Activated B cell treated with CpG ODN at 0.5 μM for 24 hours (primary cell): ENCODE measurements around the gene PPIF. TPM values are rescaled to one million over a fixed set of nuclear protein-coding genes. Genes with fewer than 3 reads are reported as not detected.

Source experiments
- ATAC-seq: fragments of 200-7000 bp; cut with Tn5 transposase; one replicate; pipeline ENCODE4 v1.10.0; 2021; ENCODE audit warnings: low read depth, mild to moderate bottlenecking, moderate library complexity
- CTCF ChIA-PET: fragments of 350-600 bp; sonication (Branson Sonifier 250); formaldehyde crosslinking; loops from one replicate; lab custom pipeline; 2021; ENCODE audit warnings: antibody characterized with exemption; lab: Charles Lee
- POLR2A ChIA-PET: fragments of 350-600 bp; sonication (Branson Sonifier 250); formaldehyde crosslinking; loops from one replicate; lab custom pipeline; 2021; ENCODE audit warnings: antibody characterized with exemption; lab: Charles Lee
- DNase-seq: peaks from one replicate; pipeline ENCODE4 v3.0.0; 2022
- H3K27ac Mint-ChIP-seq: one replicate; pipeline ENCODE4 v1.8.0; 2020; ENCODE audit warnings: mixed read lengths
- H3K27me3 Mint-ChIP-seq: one replicate; pipeline ENCODE4 v1.8.0; 2021; ENCODE audit warnings: mixed read lengths
- H3K36me3 Mint-ChIP-seq: one replicate; pipeline ENCODE4 v1.8.0; 2021; ENCODE audit warnings: low read depth, mixed read lengths
- H3K4me1 Mint-ChIP-seq: one replicate; pipeline ENCODE4 v1.8.0; 2021; ENCODE audit warnings: mixed read lengths
- H3K4me3 Mint-ChIP-seq: one replicate; pipeline ENCODE4 v1.8.0; 2020; ENCODE audit warnings: mild to moderate bottlenecking, mixed read lengths
- H3K9me3 Mint-ChIP-seq: one replicate; pipeline ENCODE4 v1.8.0; 2020; ENCODE audit warnings: mixed read lengths
- intact Hi-C: fragments of 100-400 bp; cut with micrococcal nuclease; formaldehyde crosslinking; loops from one replicate; pipeline ENCODE4 v1.15.1; 2024
- total RNA-seq: library from RNA; stranded (reverse); gene quantifications from 2 replicates; pipeline ENCODE4 v1.2.3, GENCODE V29; 2022
- TF ChIP-seq, protein P1 (sequence below): fragments of 200-600 bp; IDR thresholded peaks from one replicate; pipeline ENCODE4 v1.8.0; 2022; ENCODE audit warnings: antibody characterized with exemption, mild to moderate bottlenecking

The PPIF gene
- total RNA-seq, 1 donor from 2014 or later = 72.5 TPM

DNA sequence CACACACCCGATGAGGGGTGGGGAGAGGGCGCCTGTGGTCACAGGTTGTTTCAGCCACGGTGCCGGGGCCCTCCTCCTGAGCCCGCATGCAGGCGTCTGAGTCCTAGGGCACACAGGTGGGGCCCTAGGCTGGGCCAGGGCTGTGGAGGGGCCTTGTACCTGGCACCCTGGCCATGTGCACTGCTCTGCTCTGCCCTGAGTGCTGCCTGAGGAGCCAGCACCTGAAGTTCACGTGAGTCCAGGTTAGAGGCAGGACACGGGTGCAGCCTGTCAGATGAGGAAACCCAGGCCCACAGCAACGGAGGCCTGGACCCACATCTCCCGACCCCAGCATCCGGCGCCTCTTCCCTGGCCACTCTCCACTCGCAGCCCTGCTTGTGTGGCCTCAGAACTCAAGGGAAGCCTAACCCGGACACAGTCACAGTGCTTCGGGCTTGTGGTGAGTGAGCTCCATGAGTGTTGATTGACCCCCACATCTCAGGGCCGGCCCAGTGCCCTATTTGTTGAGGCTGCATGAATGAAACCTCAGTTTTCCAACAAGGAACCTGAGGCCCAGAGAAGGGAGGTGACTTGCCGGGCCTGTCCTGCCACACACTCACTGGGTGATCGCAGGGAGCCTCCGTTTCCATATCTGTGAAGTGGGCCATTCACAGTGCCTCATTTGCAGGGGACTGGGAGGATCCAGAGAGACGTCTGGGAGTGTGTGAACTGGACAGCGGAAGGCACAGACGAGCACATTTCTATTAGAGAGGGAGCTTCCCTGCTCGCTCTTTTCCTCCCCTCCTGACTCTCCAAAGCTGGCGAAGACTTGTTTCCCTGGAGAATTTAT is 39.6 kb downstream of the PPIF start:
- CTCF ChIA-PET = no interaction called here
- Mint-ChIP-seq H3K27me3 (no peaks in the 10 kb centered on the region), H3K36me3 (no peaks in the 10 kb centered on the region), H3K9me3 (no peaks in the 10 kb centered on the region), H3K27ac (no peak overlapping the region), H3K4me1 (peaks cover 17% of the 10 kb centered on the region), H3K4me3 (no peak overlapping the region)
- ATAC-seq = no peak
- DNase-seq = peak; percentile 11
- POLR2A ChIA-PET = no interaction called here
- intact Hi-C loops = no loop called here
- TF ChIP-seq, protein P1, sequence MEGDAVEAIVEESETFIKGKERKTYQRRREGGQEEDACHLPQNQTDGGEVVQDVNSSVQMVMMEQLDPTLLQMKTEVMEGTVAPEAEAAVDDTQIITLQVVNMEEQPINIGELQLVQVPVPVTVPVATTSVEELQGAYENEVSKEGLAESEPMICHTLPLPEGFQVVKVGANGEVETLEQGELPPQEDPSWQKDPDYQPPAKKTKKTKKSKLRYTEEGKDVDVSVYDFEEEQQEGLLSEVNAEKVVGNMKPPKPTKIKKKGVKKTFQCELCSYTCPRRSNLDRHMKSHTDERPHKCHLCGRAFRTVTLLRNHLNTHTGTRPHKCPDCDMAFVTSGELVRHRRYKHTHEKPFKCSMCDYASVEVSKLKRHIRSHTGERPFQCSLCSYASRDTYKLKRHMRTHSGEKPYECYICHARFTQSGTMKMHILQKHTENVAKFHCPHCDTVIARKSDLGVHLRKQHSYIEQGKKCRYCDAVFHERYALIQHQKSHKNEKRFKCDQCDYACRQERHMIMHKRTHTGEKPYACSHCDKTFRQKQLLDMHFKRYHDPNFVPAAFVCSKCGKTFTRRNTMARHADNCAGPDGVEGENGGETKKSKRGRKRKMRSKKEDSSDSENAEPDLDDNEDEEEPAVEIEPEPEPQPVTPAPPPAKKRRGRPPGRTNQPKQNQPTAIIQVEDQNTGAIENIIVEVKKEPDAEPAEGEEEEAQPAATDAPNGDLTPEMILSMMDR = no peak

DNA sequence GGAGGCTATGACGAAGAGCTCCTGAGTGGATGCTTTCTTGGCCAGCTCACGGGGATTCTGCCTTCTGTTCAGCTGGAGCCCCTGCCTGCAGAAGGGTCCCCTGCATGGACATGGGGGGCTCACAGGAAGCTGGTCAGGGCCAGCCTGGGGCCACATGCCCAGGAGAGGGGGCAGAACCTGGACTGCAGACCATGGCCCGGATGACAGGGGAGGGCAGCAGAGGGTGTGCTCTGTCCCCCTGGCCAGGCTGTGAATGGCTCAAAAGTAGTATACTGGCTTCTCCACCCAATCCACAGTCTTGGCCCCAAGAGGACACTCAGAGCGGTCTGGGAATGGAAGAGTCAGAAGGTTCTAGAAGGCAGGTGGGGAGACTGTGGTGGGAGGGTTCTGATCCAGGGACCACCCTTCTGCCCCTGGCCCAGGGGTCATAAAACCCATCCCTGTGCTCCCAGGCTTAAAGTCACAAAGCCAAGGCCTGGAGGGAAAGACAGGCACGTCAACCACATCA is 40.3 kb downstream of the PPIF start:
- no peaks in the 10 kb centered on the region for H3K36me3 Mint-ChIP-seq
- H3K4me3 Mint-ChIP-seq = no peak overlapping the region
- CTCF ChIA-PET = interaction anchor here (0.6 kb wide), 1 partner anchor 13 kb away, joined by 3 read pairs; no protein-coding TSS in a partner anchor
- ATAC-seq (no peak), DNase-seq (no peak)
- POLR2A ChIA-PET = no interaction called here
- H3K9me3 Mint-ChIP-seq = no peaks in the 10 kb centered on the region
- no peak overlapping the region for H3K27ac Mint-ChIP-seq
- TF ChIP-seq, protein P1 = no peak
- peaks cover 17% of the 10 kb centered on the region for H3K4me1 Mint-ChIP-seq
- intact Hi-C loops = no loop called here
- H3K27me3 Mint-ChIP-seq = no peaks in the 10 kb centered on the region

DNA sequence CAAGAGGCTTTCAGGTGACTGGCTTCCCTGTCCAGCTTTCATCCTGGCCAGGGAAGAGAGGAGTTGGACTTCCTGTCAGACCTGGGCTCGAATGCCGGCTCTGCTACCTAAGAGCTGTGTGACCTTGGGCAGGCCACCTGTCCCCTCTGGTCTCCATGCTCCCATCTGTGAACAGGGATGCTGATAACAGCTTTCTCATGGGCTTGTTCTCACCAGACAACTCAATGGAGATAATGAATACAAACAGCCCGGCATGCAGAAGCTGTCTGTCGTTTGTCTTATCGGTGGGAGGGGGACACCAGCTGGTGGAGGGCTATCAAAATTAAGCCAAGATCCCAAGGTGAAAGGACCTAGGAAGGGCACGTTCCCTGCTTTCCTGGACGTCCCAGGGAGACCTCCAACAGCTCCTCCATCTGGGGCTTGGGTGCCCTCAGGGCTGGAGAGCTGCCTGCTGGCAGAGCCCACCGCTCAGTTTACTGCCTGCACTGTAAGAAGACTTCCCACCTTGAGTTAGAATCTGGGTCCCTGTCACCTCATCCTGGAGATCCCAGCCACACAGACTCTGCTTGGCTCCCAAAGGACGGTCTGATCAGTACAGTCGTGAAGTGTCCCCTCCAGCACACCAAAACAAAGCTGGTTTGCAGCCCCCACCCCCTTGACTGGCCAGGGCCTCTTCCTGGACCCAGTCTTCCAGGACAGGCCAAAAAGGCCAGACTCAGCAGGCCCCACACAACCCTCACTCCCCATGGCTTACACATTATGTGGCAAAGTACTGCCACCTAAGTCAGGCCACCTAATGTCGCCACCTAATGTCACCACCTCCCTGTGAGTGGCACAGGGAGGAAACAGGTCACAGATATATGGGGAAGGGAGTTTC is 40.9 kb downstream of the PPIF start:
- TF ChIP-seq, protein P1 = no peak
- peak; percentile 35 for ATAC-seq
- CTCF ChIA-PET = interaction anchor here (0.6 to 1.9 kb wide), 2 partner anchors 14 kb away, joined by 3 to 8 read pairs; no protein-coding TSS in a partner anchor
- H3K27ac Mint-ChIP-seq = no peak overlapping the region
- no peaks in the 10 kb centered on the region for H3K9me3 Mint-ChIP-seq
- no peaks in the 10 kb centered on the region for H3K36me3 Mint-ChIP-seq
- intact Hi-C loops = no loop called here
- POLR2A ChIA-PET = interaction anchor here (0.8 kb wide), 1 partner anchor 57 kb away, joined by 3 read pairs; no protein-coding TSS in a partner anchor
- peak; percentile 12 for DNase-seq
- no peaks in the 10 kb centered on the region for H3K27me3 Mint-ChIP-seq
- no peak overlapping the region for H3K4me3 Mint-ChIP-seq
- H3K4me1 Mint-ChIP-seq = peaks cover 17% of the 10 kb centered on the region

DNA sequence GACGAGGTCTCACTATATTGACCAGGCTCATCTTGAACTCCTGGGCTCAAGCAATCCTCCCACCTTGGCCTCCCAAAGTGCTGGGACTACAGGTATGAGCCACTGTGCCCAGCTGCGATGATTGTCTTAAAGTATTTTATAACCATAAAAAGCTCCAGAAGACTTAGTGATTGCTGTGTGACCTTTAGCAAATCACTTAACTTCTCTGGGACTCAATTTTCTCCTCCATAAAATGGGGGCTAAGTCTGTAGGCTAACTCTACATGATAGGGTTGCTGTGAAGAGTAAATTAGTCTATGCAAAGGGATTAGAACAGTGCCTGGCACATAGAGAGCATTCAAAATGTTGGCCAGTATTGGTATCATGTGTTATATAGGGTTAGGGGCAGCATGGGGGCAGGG is 42.8 kb downstream of the PPIF start:
- Mint-ChIP-seq H3K4me3 (no peak overlapping the region), H3K36me3 (no peaks in the 10 kb centered on the region), H3K27me3 (no peaks in the 10 kb centered on the region), H3K4me1 (peaks cover 17% of the 10 kb centered on the region), H3K9me3 (no peaks in the 10 kb centered on the region), H3K27ac (no peak overlapping the region)
- ChIA-PET CTCF (interaction anchor here (1.0 to 1.9 kb wide), 2 partner anchors 16 kb away, joined by 3 to 8 read pairs; no protein-coding TSS in a partner anchor), POLR2A (no interaction called here)
- intact Hi-C loops = no loop called here
- ATAC-seq (no peak), DNase-seq (no peak)
- TF ChIP-seq, protein P1 = no peak
